GM12878 (cell line): ENCODE results near the gene PIK3R5. TPM values are rescaled to one million over a fixed set of nuclear protein-coding genes. Genes with fewer than 3 reads are reported as not detected.

Source experiments
- ATAC-seq: fragments of 200-7000 bp; cut with Tn5 transposase; 3 replicates; pipeline ENCODE4 v1.9.1; 2020; ENCODE audit warnings: mild to moderate bottlenecking, moderate library complexity
- BruUV-seq: library from RNA; stranded (reverse); fragments of 400-500 nt; replicated peaks from 2 replicates; lab custom pipeline; 2021; lab: Mats Ljungman, UMichigan
- CTCF ChIA-PET: fragments of 300-600 bp; sonication (Branson Sonifier 250); formaldehyde crosslinking; extraction: SDS; loops from one replicate; lab custom pipeline; 2021; ENCODE audit warnings: inconsistent platforms; lab: Yijun Ruan, JAX
- POLR2A ChIA-PET: fragments of 350-600 bp; formaldehyde crosslinking; extraction: SDS; loops from one replicate; lab custom pipeline; 2021; ENCODE audit warnings: inconsistent platforms; lab: Charles Lee
- RAD21 ChIA-PET: fragments of 300-600 bp; sonication (Branson Sonifier 250); formaldehyde crosslinking; loops from one replicate; lab custom pipeline; 2023; ENCODE audit warnings: antibody characterized with exemption; ENCODE audit not compliant: unreplicated experiment; lab: Charles Lee
- SMC1A ChIA-PET: fragments of 300-600 bp; sonication (Branson Sonifier 250); formaldehyde crosslinking; loops from one replicate; lab custom pipeline; 2023; ENCODE audit not compliant: unreplicated experiment, uncharacterized antibody; lab: Charles Lee
- DNase-seq: peaks from one replicate; pipeline ENCODE4 v3.0.0-alpha.2; 2011; ENCODE audit warnings: low read depth, low spot score
- FAIRE-seq: peaks from 3 replicates; lab custom pipeline; 2011; peaks lifted over from hg19 to GRCh38; lab: Jason Lieb, UNC
- H2AFZ ChIP-seq: 2 replicates; pipeline ENCODE4 v1.6.0; 2011; ENCODE audit warnings: low read depth, low read length, control low read depth; ENCODE audit not compliant: control insufficient read depth
- H3K27ac ChIP-seq: 2 replicates; pipeline ENCODE4 v1.5.1; 2011; ENCODE audit warnings: control low read depth; ENCODE audit not compliant: control insufficient read depth, insufficient read depth
- H3K27me3 ChIP-seq, 2 experiments: replicated peaks in 1 of 2; 2 replicates each; pipeline versions ENCODE4 v1.6.0 to v1.6.1; 2011; ENCODE audit warnings: low read length in 1 of 2; ENCODE audit not compliant: control insufficient read depth in 2 of 2, insufficient read depth in 2 of 2
- H3K36me3 ChIP-seq, 2 experiments: 2 replicates each; pipeline ENCODE4 v1.5.1; 2011; ENCODE audit warnings: low read length in 1 of 2; ENCODE audit not compliant: control insufficient read depth in 2 of 2, insufficient read depth in 2 of 2
- H3K4me1 ChIP-seq: 2 replicates; pipeline ENCODE4 v1.6.1; 2011; ENCODE audit warnings: mild to moderate bottlenecking, low read length, moderate library complexity, mixed read lengths; ENCODE audit not compliant: control insufficient read depth, insufficient read depth
- H3K4me2 ChIP-seq: 2 replicates; pipeline ENCODE4 v1.6.0; 2011; ENCODE audit warnings: control low read depth; ENCODE audit not compliant: control insufficient read depth, insufficient read depth
- H3K4me3 ChIP-seq: fragments of 200-600 bp; sonication (generic); 2 replicates; pipeline ENCODE4 v1.5.1; 2016
- H3K79me2 ChIP-seq: 2 replicates; pipeline ENCODE4 v1.6.0; 2011; ENCODE audit warnings: low read length; ENCODE audit not compliant: control insufficient read depth, insufficient read depth
- H3K9ac ChIP-seq: 2 replicates; pipeline ENCODE4 v1.8.0; 2011; ENCODE audit warnings: low read length, control low read depth, mixed read lengths; ENCODE audit not compliant: control insufficient read depth, insufficient read depth
- H3K9me3 ChIP-seq: replicated peaks from 3 replicates; pipeline ENCODE4 v1.5.1; 2011; ENCODE audit warnings: mild to moderate bottlenecking, low read length; ENCODE audit not compliant: control insufficient read depth, insufficient read depth
- H4K20me1 ChIP-seq: 2 replicates; pipeline ENCODE4 v1.6.0; 2011; ENCODE audit not compliant: control insufficient read depth, insufficient read depth
- BCL11A ChIP-seq: IDR thresholded peaks from 2 replicates; pipeline ENCODE4 v1.6.1; 2011; ENCODE audit warnings: low read depth, low read length
- BCL3 ChIP-seq: IDR thresholded peaks from 2 replicates; pipeline ENCODE4 v1.6.1; 2011; ENCODE audit warnings: borderline replicate concordance, low read depth, mild to moderate bottlenecking, moderate library complexity, low read length; ENCODE audit not compliant: insufficient read depth, poor library complexity, severe bottlenecking
- BRCA1 ChIP-seq: IDR thresholded peaks from 2 replicates; pipeline ENCODE4 v1.6.1; 2011; ENCODE audit warnings: low read depth, low read length, improper control_type of control experiment
- CEBPZ ChIP-seq: fragments of 150-350 bp; IDR thresholded peaks from 2 replicates; pipeline ENCODE4 v1.6.1; 2016; ENCODE audit warnings: low read depth, low read length
- ESRRA ChIP-seq: IDR thresholded peaks from 2 replicates; pipeline ENCODE4 v1.6.1; 2012; ENCODE audit warnings: mild to moderate bottlenecking, low read length, improper control_type of control experiment
- IKZF1 ChIP-seq: fragments of 450-650 bp; conservative IDR thresholded peaks from 2 replicates; pipeline ENCODE4 v1.6.1; 2017; ENCODE audit warnings: antibody characterized with exemption, mild to moderate bottlenecking
- MYB ChIP-seq: fragments of 150-350 bp; IDR thresholded peaks from 2 replicates; pipeline ENCODE4 v1.6.1; 2014; ENCODE audit warnings: mild to moderate bottlenecking, low read depth, low read length, borderline replicate concordance
- NFYA ChIP-seq: IDR thresholded peaks from 2 replicates; pipeline ENCODE4 v1.6.1; 2011; ENCODE audit warnings: low read depth, mild to moderate bottlenecking, low read length, improper control_type of control experiment, borderline replicate concordance
- NR2C1 ChIP-seq: fragments of 450-650 bp; IDR thresholded peaks from 2 replicates; pipeline ENCODE4 v1.6.1; 2017; ENCODE audit warnings: antibody characterized with exemption, mild to moderate bottlenecking, moderate library complexity
- RAD21 ChIP-seq: IDR thresholded peaks from 2 replicates; pipeline ENCODE4 v1.6.1; 2011; ENCODE audit warnings: mild to moderate bottlenecking, low read depth, low read length, moderate library complexity; ENCODE audit not compliant: insufficient read depth
- RB1 ChIP-seq: fragments of 450-650 bp; formaldehyde crosslinking; IDR thresholded peaks from 2 replicates; pipeline ENCODE4 v1.6.1; 2017; ENCODE audit warnings: mild to moderate bottlenecking, borderline replicate concordance
- RCOR1 ChIP-seq: conservative IDR thresholded peaks from 2 replicates; pipeline ENCODE4 v1.6.1; 2012; ENCODE audit warnings: low read depth, low read length, improper control_type of control experiment
- SMARCA5 ChIP-seq: fragments of 450-650 bp; IDR thresholded peaks from 2 replicates; pipeline ENCODE4 v1.6.1; 2017; ENCODE audit warnings: mild to moderate bottlenecking
- SREBF2 ChIP-seq: IDR thresholded peaks from 2 replicates; pipeline ENCODE4 v1.6.1; 2012; ENCODE audit warnings: mild to moderate bottlenecking, low read length
- STAT1 ChIP-seq: fragments of 450-650 bp; conservative IDR thresholded peaks from 2 replicates; pipeline ENCODE4 v1.6.1; 2014; ENCODE audit warnings: antibody characterized with exemption, mild to moderate bottlenecking
- USF1 ChIP-seq: IDR thresholded peaks from 2 replicates; pipeline ENCODE4 v1.6.1; 2011; ENCODE audit warnings: borderline replicate concordance, low read depth, mild to moderate bottlenecking, moderate library complexity, mixed read lengths, low read length; ENCODE audit not compliant: insufficient read depth; ENCODE audit errors: extremely low read length
- ZNF384 ChIP-seq: IDR thresholded peaks from 2 replicates; pipeline ENCODE4 v1.6.1; 2012; ENCODE audit warnings: low read depth, mild to moderate bottlenecking, low read length, improper control_type of control experiment, borderline replicate concordance
- WGBS: methylation state at CpG from one replicate; pipeline ENCODE4 v1.1.6; 2016; ENCODE audit warnings: low lambda C conversion rate; ENCODE audit not compliant: insufficient replicate concordance, insufficient coverage; ENCODE audit errors: missing lambda C conversion rate; 5-methylcytosine and 5-hydroxymethylcytosine counted together
- in situ Hi-C: fragments of 300-500 bp; cut with MboI; formaldehyde crosslinking; loops from 9 replicates; pipeline ENCODE4 v1.14.3; 2018; ENCODE audit warnings: mixed read lengths
- intact Hi-C: fragments of 100-400 bp; cut with micrococcal nuclease; formaldehyde crosslinking; loops from one replicate; pipeline ENCODE4 v1.14.2; 2022; ENCODE audit not compliant: unreplicated experiment
- polyA plus RNA-seq, 11 experiments: library from polyadenylated mRNA; depleted of rRNA in 4 of 11; unstranded in 6 of 11; stranded (reverse) in 5 of 11; fragments of >200 nt; fragmentation: Nextera tagmentation in 4 of 11; fragmentation: Illumina TruSeq in 1 of 11; extraction: Ambion mirVana in 4 of 11; extraction: Trizol in 1 of 11; gene quantifications; 1 replicate in 1 of 11; 2 replicates in 10 of 11; pipeline versions ENCODE4 v1.2.1 to v1.2.3, GENCODE V29; 2011 to 2016; ENCODE audit warnings: inconsistent platforms in 2 of 11, missing spikeins in 2 of 11, low read depth in 1 of 11
- total RNA-seq, 4 experiments: library from RNA; depleted of rRNA in 3 of 4; stranded (reverse); fragments of >200 nt in 3 of 4; fragmentation: Illumina TruSeq in 1 of 4; extraction: Trizol in 1 of 4; gene quantifications; 2 replicates each; pipeline versions ENCODE4 v1.2.1 to v1.2.3, GENCODE V29; 2013 to 2021

The PIK3R5 gene
- total and polyA plus RNA-seq, 10 of the 15 experiments (the other 5 are each of a cell fraction or from before 2014, with no cell fraction given) = 9.5 to 50.8 (median 35.5) TPM

- TF ChIP-seq BCL11A (no peak), ESRRA (no peak), SMARCA5 (no peak), SREBF2 (no peak), RCOR1 (no peak), RB1 (no peak), NR2C1 (no peak), USF1 (no peak), ZNF384 (no peak), STAT1 (no peak), NFYA (no peak), BCL3 (no peak), CEBPZ (no peak), MYB (no peak), RAD21 (no peak), IKZF1 (no peak), BRCA1 (no peak)
- in situ Hi-C loops (no loop called here), intact Hi-C loops (no loop called here)
- ChIA-PET CTCF (interaction anchor here (0.7 to 7.9 kb wide), 3 partner anchors 22 to 120 kb away, joined by 3 to 100 read pairs (median 3); no protein-coding TSS in a partner anchor), POLR2A (interaction anchor here (2.3 to 4.7 kb wide), 2 partner anchors 13 to 20 kb away, joined by 5 to 19 read pairs; no protein-coding TSS in a partner anchor), SMC1A (interaction anchor here (0.8 to 10.6 kb wide), 6 partner anchors 8 to 127 kb away, joined by 3 to 132 read pairs (median 8); no protein-coding TSS in a partner anchor), RAD21 (interaction anchor here (3.7 kb wide), 1 partner anchor 13 kb away, joined by 41 read pairs; no protein-coding TSS in a partner anchor)
- Histone ChIP-seq H3K27me3 (no peaks in the 10 kb centered on the region), H3K4me3 (no peak overlapping the region), H3K9me3 (no peaks in the 10 kb centered on the region), H3K79me2 (peaks cover 29% of the 10 kb centered on the region), H2AFZ (no peak overlapping the region), H3K9ac (no peak overlapping the region), H4K20me1 (no peaks in the 10 kb centered on the region), H3K36me3 (no peaks in the 10 kb centered on the region; a peak in 2 of 4 replicates), H3K4me1 (peaks cover 30% of the 10 kb centered on the region), H3K27ac (no peak overlapping the region), H3K4me2 (no peak overlapping the region)
- no peak for FAIRE-seq
- BruUV-seq = no TSS peak
- no peak for DNase-seq
- WGBS = 98% methylated on average over 13 of the region's 13 CpGs
- ATAC-seq = no peak
These were observed 95.0 kb downstream of the PIK3R5 start for GRCh38 chr17:8870406-8871040.
